DND-41 (cell line): ENCODE measurements around the gene ARSB.
"Not testable (repeated sequence)": the region's sequence is repeated elsewhere in the genome, so short reads cannot be mapped to it uniquely, and the experiment has no call there.

Source experiments
- ATAC-seq: fragments of 200-7000 bp; cut with Tn5 transposase; 3 replicates; pipeline ENCODE4 v1.9.1; 2021; ENCODE audit warnings: low read depth; ENCODE audit not compliant: insufficient read depth
- DNase-seq: peaks from one replicate; pipeline ENCODE4 v3.0.0-alpha.2; 2020
- H2AFZ ChIP-seq: 2 replicates; pipeline ENCODE4 v1.6.0; 2012; ENCODE audit warnings: low read depth, low read length
- H3K27ac ChIP-seq: 2 replicates; pipeline ENCODE4 v1.5.1; 2012; ENCODE audit warnings: low read length, inconsistent platforms
- H3K27me3 ChIP-seq: fragments of 200-600 bp; sonication (generic); 2 replicates; pipeline ENCODE4 v1.6.0; 2012; ENCODE audit warnings: low read length, mild to moderate bottlenecking, inconsistent platforms; ENCODE audit not compliant: insufficient read depth, poor library complexity
- H3K36me3 ChIP-seq: 2 replicates; pipeline ENCODE4 v1.5.1; 2012; ENCODE audit warnings: low read length, inconsistent platforms; ENCODE audit not compliant: insufficient read depth
- H3K4me1 ChIP-seq: 2 replicates; pipeline ENCODE4 v1.5.1; 2012; ENCODE audit warnings: mild to moderate bottlenecking, low read length; ENCODE audit not compliant: insufficient read depth
- H3K4me2 ChIP-seq: 2 replicates; pipeline ENCODE4 v1.6.0; 2012; ENCODE audit warnings: mild to moderate bottlenecking, moderate library complexity, low read length, inconsistent platforms; ENCODE audit not compliant: insufficient read depth
- H3K4me3 ChIP-seq, 2 experiments: fragments of 200-600 bp in 1 of 2; shearing (Covaris generic) in 1 of 2; 2 replicates each; pipeline ENCODE4 v1.5.1; 2012 to 2016; ENCODE audit warnings: inconsistent platforms in 2 of 2, low read length in 2 of 2, mild to moderate bottlenecking in 2 of 2, low read depth in 1 of 2, moderate library complexity in 1 of 2
- H3K79me2 ChIP-seq: 2 replicates; pipeline ENCODE4 v1.6.0; 2012; ENCODE audit warnings: low read length, inconsistent platforms; ENCODE audit not compliant: insufficient read depth
- H3K9ac ChIP-seq: 2 replicates; pipeline ENCODE4 v1.6.0; 2012; ENCODE audit warnings: low read depth, mild to moderate bottlenecking, inconsistent platforms, low read length, moderate library complexity
- H3K9me3 ChIP-seq: 2 replicates; pipeline ENCODE4 v1.5.1; 2012; ENCODE audit warnings: low read length, moderate library complexity, mild to moderate bottlenecking, inconsistent platforms; ENCODE audit not compliant: insufficient read depth, severe bottlenecking
- H4K20me1 ChIP-seq: 2 replicates; pipeline ENCODE4 v1.6.0; 2012; ENCODE audit warnings: low read length; ENCODE audit not compliant: insufficient read depth
- EZH2 ChIP-seq: IDR thresholded peaks from 3 replicates; pipeline ENCODE4 v1.6.1; 2012; ENCODE audit warnings: borderline replicate concordance, low read depth, mild to moderate bottlenecking, moderate library complexity, low read length, inconsistent platforms; ENCODE audit not compliant: severe bottlenecking
- TF ChIP-seq, protein P1 (sequence below): IDR thresholded peaks from 2 replicates; pipeline ENCODE4 v1.5.1; 2012; ENCODE audit warnings: borderline replicate concordance, low read length, moderate library complexity, mild to moderate bottlenecking; ENCODE audit not compliant: poor library complexity, severe bottlenecking; ENCODE audit errors: extremely low read depth

Gene ARSB

DNA sequence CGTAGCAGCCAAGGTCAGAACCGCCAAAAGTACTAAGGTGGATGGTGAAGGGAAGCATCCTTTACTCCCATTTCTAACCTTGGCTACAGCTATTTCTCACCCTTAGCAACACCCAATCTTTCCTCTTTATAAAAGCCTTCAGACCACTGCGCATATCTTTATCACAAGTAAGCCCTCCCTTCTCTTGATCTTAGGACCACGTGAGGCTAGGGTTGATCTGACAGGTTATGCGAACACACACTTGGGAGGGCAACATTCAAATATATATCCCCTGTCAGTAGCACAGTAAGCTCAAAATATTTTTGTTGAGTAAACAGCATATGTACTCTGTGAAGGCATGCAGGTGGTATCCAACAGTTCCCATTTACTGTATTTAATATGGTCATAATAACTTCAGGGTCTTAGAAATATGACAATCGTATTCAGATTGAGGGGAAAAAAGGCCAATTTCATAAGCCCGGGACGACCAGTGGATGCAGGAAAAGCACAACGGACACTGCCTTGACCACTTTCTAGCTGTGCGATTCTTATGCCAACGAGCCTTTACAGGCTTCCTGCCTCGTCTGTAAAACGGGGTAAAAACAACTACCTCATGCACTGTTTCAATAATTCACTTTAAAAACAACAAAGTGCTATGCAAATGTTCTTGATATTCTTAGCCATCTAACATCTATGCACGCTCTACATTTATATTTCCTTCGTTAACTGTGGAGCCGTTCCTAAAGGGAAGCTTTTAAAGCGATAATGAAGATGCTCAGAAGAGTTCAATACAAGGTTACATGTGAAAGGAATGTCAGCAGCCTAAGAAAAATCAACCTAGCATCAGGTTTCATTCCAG lies 1.3 kb downstream of the ARSB start:
- DNase-seq (no peak), ATAC-seq (peak; percentile 2; the same call in 1 of the 3 replicates)
- peak overlapping the region; percentile 96 for H3K9ac ChIP-seq
- no peaks in the 10 kb centered on the region for H3K27me3 ChIP-seq
- H3K27ac ChIP-seq, result peak overlapping the region; percentile 82
- H3K9me3 ChIP-seq, result no peaks in the 10 kb centered on the region
- H3K4me2 ChIP-seq, result peak overlapping the region; percentile 79
- H2AFZ ChIP-seq, result peak overlapping the region; percentile 92
- no peaks in the 10 kb centered on the region for H3K36me3 ChIP-seq
- no peaks in the 10 kb centered on the region for H4K20me1 ChIP-seq
- H3K79me2 ChIP-seq, result peaks cover 32% of the 10 kb centered on the region
- peak overlapping the region; percentile 59 to 69 for H3K4me3 ChIP-seq
- TF ChIP-seq, protein P1, sequence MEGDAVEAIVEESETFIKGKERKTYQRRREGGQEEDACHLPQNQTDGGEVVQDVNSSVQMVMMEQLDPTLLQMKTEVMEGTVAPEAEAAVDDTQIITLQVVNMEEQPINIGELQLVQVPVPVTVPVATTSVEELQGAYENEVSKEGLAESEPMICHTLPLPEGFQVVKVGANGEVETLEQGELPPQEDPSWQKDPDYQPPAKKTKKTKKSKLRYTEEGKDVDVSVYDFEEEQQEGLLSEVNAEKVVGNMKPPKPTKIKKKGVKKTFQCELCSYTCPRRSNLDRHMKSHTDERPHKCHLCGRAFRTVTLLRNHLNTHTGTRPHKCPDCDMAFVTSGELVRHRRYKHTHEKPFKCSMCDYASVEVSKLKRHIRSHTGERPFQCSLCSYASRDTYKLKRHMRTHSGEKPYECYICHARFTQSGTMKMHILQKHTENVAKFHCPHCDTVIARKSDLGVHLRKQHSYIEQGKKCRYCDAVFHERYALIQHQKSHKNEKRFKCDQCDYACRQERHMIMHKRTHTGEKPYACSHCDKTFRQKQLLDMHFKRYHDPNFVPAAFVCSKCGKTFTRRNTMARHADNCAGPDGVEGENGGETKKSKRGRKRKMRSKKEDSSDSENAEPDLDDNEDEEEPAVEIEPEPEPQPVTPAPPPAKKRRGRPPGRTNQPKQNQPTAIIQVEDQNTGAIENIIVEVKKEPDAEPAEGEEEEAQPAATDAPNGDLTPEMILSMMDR, result no peak
- no peak for TF ChIP-seq EZH2
- H3K4me1 ChIP-seq, result peaks cover 29% of the 10 kb centered on the region

DNA sequence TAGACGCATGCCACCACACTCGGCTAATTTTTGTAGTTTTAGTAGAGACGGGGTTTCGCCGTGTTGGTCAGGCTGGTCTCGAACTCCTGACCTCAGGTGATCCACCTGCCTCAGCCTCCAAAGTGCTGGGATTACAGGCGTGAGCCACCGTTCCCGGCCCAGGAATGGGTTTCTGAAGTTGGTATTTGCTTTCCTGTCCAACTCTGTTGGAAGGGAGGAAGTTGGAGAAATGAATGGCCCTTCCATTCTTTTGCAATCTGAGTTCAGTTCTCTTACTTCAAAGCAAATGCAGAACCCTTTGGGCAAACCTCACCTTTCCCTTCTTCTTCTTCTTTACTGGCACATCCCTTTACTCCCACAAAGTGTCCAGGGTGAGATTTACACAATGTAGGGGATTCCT lies 1.9 kb downstream of the ARSB start:
- peak overlapping the region; percentile 92 for H2AFZ ChIP-seq

DNA sequence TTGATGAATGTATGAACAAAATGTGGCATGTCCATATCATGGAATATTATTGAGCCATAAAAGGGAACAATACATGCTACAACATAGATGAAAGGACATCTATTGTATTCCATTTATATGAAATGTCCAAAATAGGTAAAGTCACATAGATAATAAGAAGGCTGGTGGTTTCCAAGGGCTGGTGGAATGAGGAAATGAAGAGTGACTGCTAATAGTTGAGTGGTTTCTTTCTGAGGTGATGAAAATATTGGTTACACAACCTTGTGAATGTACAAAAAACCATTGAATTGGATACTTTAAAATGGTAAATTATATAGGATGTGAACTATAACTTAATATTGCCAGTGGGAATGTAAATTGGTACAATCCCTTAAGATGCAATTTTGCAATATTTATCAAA lies 5.2 kb downstream of the ARSB start:
- Histone ChIP-seq H4K20me1 (no peaks in the 10 kb centered on the region), H3K4me2 (no peak overlapping the region), H3K4me3 (no peak overlapping the region), H3K79me2 (peaks cover 35% of the 10 kb centered on the region), H3K27ac (no peak overlapping the region), H3K9me3 (no peaks in the 10 kb centered on the region), H3K27me3 (no peaks in the 10 kb centered on the region), H3K9ac (no peak overlapping the region), H2AFZ (no peak overlapping the region), H3K36me3 (no peaks in the 10 kb centered on the region), H3K4me1 (peaks cover 19% of the 10 kb centered on the region)
- DNase-seq (no peak), ATAC-seq (no peak)
- TF ChIP-seq, protein P1, result no peak
- TF ChIP-seq EZH2, result no peak

More for the DNA sequence above, 1.9 kb downstream of the ARSB start:
- peaks cover 32% of the 10 kb centered on the region for H3K79me2 ChIP-seq
- H3K4me2 ChIP-seq, result peak overlapping the region; percentile 79
- H3K9ac ChIP-seq, result peak overlapping the region; percentile 96
- not testable (repeated sequence) for H3K36me3 ChIP-seq, DNase-seq, ATAC-seq, H4K20me1 ChIP-seq, H3K27me3 ChIP-seq, H3K9me3 ChIP-seq
- H3K27ac ChIP-seq, result peak overlapping the region; percentile 82; the same call in 1 of the 2 replicates
- H3K4me3 ChIP-seq, result peak overlapping the region in 1 of 2 experiments; percentile 69; a peak in 2 of 4 replicates
- peaks cover 29% of the 10 kb centered on the region for H3K4me1 ChIP-seq

DNA sequence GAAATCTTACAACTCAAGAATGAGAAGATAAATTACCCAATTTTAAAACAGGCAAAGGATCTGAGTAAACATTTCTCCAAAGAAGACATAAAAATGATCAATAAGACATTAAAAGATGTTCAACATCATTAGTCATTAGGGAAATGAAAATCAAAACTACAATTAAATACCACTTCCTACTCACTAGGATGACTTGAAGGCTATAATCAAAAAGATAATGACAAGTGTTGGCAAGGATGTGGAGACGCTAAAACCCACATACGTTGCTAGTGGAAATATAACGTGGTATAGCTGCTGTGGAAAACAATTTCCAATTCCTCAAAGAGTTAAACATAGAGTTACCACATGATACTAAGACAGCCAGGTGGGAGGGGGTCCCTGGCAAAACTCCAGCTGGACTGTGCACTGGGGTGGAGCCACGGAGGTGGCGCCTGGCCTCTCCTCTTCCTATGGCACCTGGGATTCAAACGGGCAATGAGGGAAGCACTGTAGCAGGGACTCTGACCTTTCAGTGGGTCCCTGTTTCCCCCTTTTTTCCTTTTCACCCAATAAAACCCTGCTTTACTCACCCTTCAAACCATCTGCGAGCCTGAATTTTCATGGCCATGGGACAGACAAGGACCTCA lies 5.9 kb downstream of the ARSB start:
- Histone ChIP-seq H3K4me3 (no peak overlapping the region), H3K27me3 (no peaks in the 10 kb centered on the region), H3K36me3 (no peaks in the 10 kb centered on the region), H3K79me2 (peaks cover 34% of the 10 kb centered on the region), H3K9ac (no peak overlapping the region), H3K27ac (no peak overlapping the region), H3K4me1 (peaks cover 19% of the 10 kb centered on the region), H2AFZ (no peak overlapping the region), H4K20me1 (no peaks in the 10 kb centered on the region), H3K4me2 (no peak overlapping the region), H3K9me3 (no peaks in the 10 kb centered on the region)
- DNase-seq, result no peak
- no peak for TF ChIP-seq EZH2
- TF ChIP-seq, protein P1, result no peak
- ATAC-seq, result no peak
